GM19238 (cell line): ENCODE results near the gene CCDC18.

Source experiments
- DNase-seq: peaks from one replicate; pipeline ENCODE4 v3.0.0; 2011; ENCODE audit warnings: low spot score; ENCODE audit not compliant: insufficient read length

Gene CCDC18

DNA sequence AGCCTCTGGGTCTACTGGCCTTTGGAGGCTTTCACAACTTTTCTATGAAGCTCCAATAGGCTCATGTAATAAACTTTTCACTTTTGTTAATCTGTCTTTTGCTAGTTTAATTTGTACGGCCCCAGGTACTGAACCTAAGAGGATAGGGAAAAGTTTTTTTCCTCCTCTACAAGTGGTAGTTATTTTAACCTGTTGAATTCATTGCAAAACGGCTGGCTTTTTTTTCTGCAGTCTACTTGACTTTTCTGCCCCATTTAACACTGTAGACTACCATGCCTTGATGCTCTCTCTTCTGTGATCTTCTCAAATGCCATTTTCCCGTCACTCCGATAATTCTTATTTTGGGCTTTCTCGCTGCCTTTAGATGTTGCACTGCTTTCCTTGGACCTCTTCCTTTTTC, 121.6 kb downstream of the CCDC18 start:
- DNase-seq, result no peak

DNA sequence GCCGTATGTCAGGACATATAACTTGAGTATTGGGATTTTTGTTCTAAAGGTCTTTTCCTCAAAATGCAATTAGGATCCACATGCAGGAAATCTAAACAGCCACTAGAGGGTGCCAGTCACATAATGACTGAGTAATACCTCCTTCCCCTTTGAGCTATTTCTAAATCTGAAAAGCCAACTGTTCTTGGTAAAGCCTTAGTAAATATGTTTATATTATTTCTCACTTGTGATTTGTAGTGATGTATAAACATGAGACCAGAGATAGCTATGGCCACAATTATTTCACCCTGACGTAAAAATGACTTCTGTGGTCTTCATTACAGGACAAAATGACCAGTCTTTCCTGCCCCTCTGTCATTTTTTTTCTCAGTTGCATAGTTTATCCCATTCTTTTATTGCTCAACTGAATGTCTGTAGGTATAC, 124.2 kb downstream of the CCDC18 start:
- DNase-seq, result no peak

- no peak for DNase-seq
Observed at GRCh38 chr1:93306920-93307319, 126.4 kb downstream of the CCDC18 start.

DNA sequence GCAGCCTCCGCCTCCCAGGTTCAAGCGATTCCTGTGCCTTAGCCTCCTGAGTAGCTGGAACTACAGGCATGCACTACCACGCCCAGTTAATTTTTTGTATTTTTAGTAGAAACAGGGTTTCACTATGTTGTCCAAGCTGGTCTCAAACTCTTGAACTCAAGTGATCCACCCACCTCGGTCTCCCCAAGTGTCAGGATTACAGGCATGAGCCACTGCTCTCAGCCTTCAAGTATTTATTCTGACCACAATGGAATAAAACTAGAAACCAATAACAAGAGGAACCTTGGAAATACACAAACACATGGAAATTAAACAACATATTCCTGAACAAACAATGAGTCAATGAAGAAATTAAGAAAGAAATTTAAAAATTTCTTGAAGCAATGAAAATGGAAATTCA, 132.5 kb downstream of the CCDC18 start:
- no peak for DNase-seq

- DNase-seq, result no peak
Observed at GRCh38 chr1:93317207-93317606, 136.7 kb downstream of the CCDC18 start.

GRCh38 chr1:93317943-93318342, 137.4 kb downstream of the CCDC18 start:
- no peak for DNase-seq

DNA sequence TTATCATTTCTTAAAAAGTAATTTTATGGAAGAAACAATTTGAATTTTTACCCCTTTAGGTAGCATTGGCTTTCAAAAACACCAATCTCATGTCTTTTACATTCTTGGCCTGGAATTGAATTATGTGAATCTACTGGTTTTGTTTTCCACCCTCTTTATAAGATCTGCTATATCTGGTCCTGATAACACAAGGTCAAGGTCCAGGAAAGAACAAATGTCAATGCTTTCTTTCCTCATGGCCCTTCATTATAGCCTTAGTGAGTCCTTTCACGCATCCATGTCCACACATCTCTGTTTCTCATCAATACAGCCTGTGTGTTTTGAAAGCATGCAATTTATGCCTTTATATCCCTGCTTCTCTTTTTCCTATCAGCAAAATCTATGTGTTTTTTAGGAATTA, 141.2 kb downstream of the CCDC18 start:
- no peak for DNase-seq

GRCh38 chr1:93322349-93322748, 141.8 kb downstream of the CCDC18 start:
- no peak for DNase-seq

DNA sequence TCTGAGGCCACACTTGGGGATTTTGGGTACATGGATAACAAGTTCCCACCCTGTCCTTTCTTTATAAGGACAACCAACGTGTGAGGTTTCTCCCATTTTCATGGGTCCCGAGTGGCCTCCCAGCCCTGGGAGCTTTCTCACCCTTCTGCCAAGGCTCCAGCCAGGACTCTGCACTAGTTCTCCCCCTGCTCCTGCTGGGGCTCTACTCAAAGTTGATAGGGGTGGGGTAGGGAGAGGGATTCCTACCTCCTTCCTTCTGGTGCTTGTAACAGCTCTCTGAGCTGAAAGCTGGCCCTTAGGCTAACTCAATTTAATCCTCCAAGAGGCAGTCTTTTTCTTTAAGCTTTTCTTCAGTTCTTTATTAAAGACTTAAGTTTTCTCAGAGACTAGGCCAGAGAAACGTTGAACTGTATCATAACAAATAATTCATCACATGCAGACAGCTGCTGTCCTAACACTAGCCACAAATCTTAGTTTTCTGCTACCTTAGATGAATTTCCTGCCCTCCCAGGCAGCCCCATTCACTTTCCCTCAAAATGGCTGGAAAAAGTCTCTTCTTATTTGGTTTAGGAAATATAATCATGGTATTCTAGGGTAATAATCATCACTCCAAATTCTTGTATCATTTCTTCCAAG, 142.8 kb downstream of the CCDC18 start:
- no peak for DNase-seq

DNA sequence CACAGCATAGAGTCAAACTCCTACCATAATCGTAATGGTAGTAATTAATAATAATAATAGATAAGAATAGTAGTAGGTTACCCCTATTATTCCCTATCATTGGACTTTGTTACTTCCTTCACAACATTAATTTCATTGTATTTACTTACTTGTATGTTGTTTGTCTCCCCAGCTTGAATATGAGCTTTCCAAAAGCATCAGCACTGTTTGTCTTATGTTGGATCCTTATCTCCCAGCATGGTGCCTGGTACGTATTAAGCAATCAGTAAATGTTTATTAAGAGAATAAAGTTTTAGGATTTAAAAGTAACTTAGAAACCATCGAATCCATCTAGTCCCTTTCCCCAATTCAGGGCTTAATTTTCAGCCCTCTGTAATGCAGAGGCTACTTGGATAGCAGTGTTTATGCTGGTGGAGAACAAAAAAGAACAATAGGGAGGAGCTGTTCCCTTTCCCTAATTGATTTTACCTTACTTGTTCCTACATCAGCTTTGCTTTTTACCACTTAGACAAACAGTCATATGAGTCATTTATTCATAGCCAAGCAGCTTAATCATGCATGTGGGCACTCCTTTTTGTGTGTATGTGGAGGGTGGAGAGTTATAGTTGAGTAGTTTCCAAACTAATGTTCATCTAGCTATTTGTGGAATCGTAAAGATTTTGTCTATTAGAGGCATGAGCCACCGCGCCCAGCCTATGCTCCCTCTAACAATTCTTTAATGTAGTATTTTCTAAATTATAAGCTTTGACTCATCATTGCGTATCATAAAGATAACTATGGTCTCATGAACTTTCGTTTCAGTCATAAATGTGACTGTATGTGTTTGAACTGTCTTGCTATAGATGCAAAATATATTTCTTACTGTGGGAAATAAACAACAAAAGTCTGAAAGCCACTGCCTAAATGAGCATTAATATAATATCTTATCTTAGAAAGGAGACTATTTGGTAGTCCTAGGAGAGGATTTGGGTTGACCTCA, 144.3 kb downstream of the CCDC18 start:
- no peak for DNase-seq
